ENCODE results near the gene EIF4G2.

Gene EIF4G2

GRCh38 chr11:10774811-10775210 is 33.9 kb downstream of the EIF4G2 start (continued):
- no peak for TF ChIP-seq ZSCAN18 (tag by site-specific recombination; IDR thresholded peaks at IDR 0.05)

- POLR2A ChIA-PET = interaction anchor here (1.5 kb wide), 1 partner anchor 38 kb away, joined by 14 read pairs; the partner anchor contains the start of gene EIF4G2
- no peak overlapping the region for H3K27ac ChIP-seq (ENCODE audit: extremely low read depth, low read depth, low read length)
- peaks cover 6 to 13% of the 10 kb centered on the region in 2 experiments for H3K36me3 ChIP-seq (ENCODE audit: control insufficient read depth in 2 of 2, insufficient read depth in 1 of 2, low read length in 2 of 2)
- no peaks in the 10 kb centered on the region for H3K9me3 ChIP-seq (ENCODE audit: control insufficient read depth, insufficient read depth, low read depth, low read length)
- no peak overlapping the region for H3K4me3 ChIP-seq (ENCODE audit: low read depth, low read length)
- TF ChIP-seq PRDM2 (tag by site-specific recombination; IDR thresholded peaks at IDR 0.05; ENCODE audit: borderline replicate concordance) (no peak), ZNF350 (tag by site-specific recombination; IDR thresholded peaks at IDR 0.05) (no peak), YY2 (tag by site-specific recombination; IDR thresholded peaks at IDR 0.05) (no peak), ZNF302 (tag by site-specific recombination; IDR thresholded peaks at IDR 0.05; ENCODE audit: low read depth) (no peak), PRDM10 (tag by site-specific recombination; IDR thresholded peaks at IDR 0.05) (no peak), ZNF324 (tag by site-specific recombination; IDR thresholded peaks at IDR 0.05) (no peak), BCL6B (tag by site-specific recombination; IDR thresholded peaks at IDR 0.05) (no peak), ZSCAN5A (tag by site-specific recombination; IDR thresholded peaks at IDR 0.05) (no peak), ZNF223 (tag by site-specific recombination; IDR thresholded peaks at IDR 0.05) (no peak), ZNF354C (tag by site-specific recombination; IDR thresholded peaks at IDR 0.05; ENCODE audit: borderline replicate concordance, low read depth) (no peak)
- no peaks in the 10 kb centered on the region for H3K4me1 ChIP-seq (ENCODE audit: control insufficient read depth, insufficient read depth, low read length)
- CTCF ChIA-PET = interaction anchor here (0.7 to 4.0 kb wide), 13 partner anchors 13 to 1021 kb away, joined by 3 to 54 read pairs (median 4); no protein-coding TSS in a partner anchor
Observed at GRCh38 chr11:10771457-10771856, 37.3 kb downstream of the EIF4G2 start.

All from HEK293 (cell line).